ENCODE data around the gene MAJIN.

DNA sequence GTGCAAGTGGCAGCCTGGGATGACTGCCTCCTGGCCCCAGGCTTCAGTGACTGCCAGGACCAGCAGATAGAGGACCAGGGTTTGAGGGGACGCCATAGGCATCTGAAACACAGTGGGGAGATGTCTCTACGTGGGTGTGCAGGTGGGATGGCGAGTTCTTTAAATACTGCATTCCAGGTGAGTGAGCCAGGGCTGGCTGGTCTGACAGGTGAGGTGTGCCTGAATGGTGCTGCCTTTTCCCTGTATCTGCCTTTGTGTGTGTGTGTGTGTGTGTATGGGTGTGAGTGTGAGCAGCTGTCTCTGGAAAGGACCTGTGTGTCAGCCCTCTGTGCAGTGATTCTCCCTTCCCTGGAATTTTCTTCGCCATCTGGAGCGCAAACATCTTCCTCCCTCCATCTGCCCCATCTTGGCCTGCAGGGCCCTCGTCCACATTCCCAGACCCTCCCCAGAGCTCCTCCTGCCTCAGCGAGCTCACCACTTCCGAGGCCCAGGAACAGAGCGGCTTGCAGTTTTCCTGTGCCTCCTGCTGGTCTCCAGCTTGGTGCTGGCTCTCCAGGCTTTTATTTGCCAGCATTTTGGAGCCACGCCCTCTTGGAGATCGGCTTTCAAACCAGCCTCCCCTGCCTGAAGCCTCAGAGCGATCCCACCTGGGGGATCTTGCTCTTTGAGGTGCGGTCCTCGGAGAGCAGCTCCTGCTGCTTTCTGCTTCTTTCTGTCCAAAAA lies 36.4 kb downstream of the MAJIN start, which contains the start of gene GPHA2:
- TF ChIP-seq CTCF (IDR thresholded peaks at IDR 0.05; ENCODE audit: low read depth, low read length), result no peak
- TF ChIP-seq EZH2phosphoT487 (IDR thresholded peaks at IDR 0.05; ENCODE audit: low read depth), result no peak

All from OCI-LY3 (cell line).